ENCODE data around the gene PSMB11. TPM values are rescaled to one million over a fixed set of nuclear protein-coding genes. Genes with fewer than 3 reads are reported as not detected.

PSMB11 gene
- total RNA-seq, 1 donor from 2014 or later: not detected

GRCh38 chr14:23056956-23057756 lies 15.1 kb downstream of the PSMB11 start, which contains the start of gene CDH24:
CDH24 (minus strand) TSS chr14:23057520; CDS start chr14:23055733, 1,787 bp downstream.
- peak within 1 kb of the TSS; percentile 69 for H3K4me3 ChIP-seq
- peaks cover 12% of the 10 kb centered on the region for H3K4me1 ChIP-seq
- ATAC-seq (peak; percentile 72), DNase-seq (peak; percentile 85)
- no peak for TF ChIP-seq CTCF (IDR thresholded peaks at IDR 0.05)
- intact Hi-C loops (cut with DNase I): loop anchor here (5.0 kb wide), 1 partner anchor 70 kb away; no protein-coding TSS in a partner anchor
- no peaks in the 10 kb centered on the region for H3K9me3 ChIP-seq
- H3K27me3 ChIP-seq: no peaks in the 10 kb centered on the region
- H3K36me3 ChIP-seq: peaks cover 37% of the 10 kb centered on the region
- H3K27ac ChIP-seq: peak within 1 kb of the TSS; percentile 51

- H3K4me3 ChIP-seq: peak overlapping the region; percentile 69
- H3K4me1 ChIP-seq: peaks cover 18% of the 10 kb centered on the region
- H3K27ac ChIP-seq: peak overlapping the region; percentile 51
- intact Hi-C loops (cut with DNase I): loop anchor here (5.0 kb wide), 1 partner anchor 71 kb away; no protein-coding TSS in a partner anchor
- DNase-seq (peak; percentile 93), ATAC-seq (peak; percentile 86)
- H3K27me3 ChIP-seq: no peaks in the 10 kb centered on the region
- peak; percentile 94 for TF ChIP-seq CTCF (IDR thresholded peaks at IDR 0.05)
- H3K36me3 ChIP-seq: peaks cover 46% of the 10 kb centered on the region
- H3K9me3 ChIP-seq: no peaks in the 10 kb centered on the region
Observed at GRCh38 chr14:23057757-23058653, 16.0 kb downstream of the PSMB11 start.

- Histone ChIP-seq H3K36me3 (peaks cover 55% of the 10 kb centered on the region), H3K4me1 (peaks cover 18% of the 10 kb centered on the region), H3K27me3 (no peaks in the 10 kb centered on the region), H3K27ac (no peak overlapping the region), H3K4me3 (no peak overlapping the region), H3K9me3 (no peaks in the 10 kb centered on the region)
- intact Hi-C loops (cut with DNase I): loop anchor here (5.0 kb wide), 1 partner anchor 72 kb away; no protein-coding TSS in a partner anchor
- ATAC-seq: no peak
- DNase-seq: no peak
- no peak for TF ChIP-seq CTCF (IDR thresholded peaks at IDR 0.05)
Observed at GRCh38 chr14:23058654-23059504, 16.9 kb downstream of the PSMB11 start.

- no peaks in the 10 kb centered on the region for H3K27me3 ChIP-seq
- intact Hi-C loops (cut with DNase I): no loop called here
- ATAC-seq: no peak
- no peak overlapping the region for H3K4me3 ChIP-seq
- H3K27ac ChIP-seq: no peak overlapping the region
- H3K36me3 ChIP-seq: peaks cover 73% of the 10 kb centered on the region
- peaks cover 18% of the 10 kb centered on the region for H3K4me1 ChIP-seq
- H3K9me3 ChIP-seq: no peaks in the 10 kb centered on the region
- no peak for DNase-seq
- TF ChIP-seq CTCF (IDR thresholded peaks at IDR 0.05): no peak
Observed at GRCh38 chr14:23060536-23061260, 18.7 kb downstream of the PSMB11 start.
